CD4-positive, alpha-beta T cell (primary cell): ENCODE measurements around the gene ZNF438. TPM values are rescaled to one million over a fixed set of nuclear protein-coding genes. Genes with fewer than 3 reads are reported as not detected.

ENCODE experiments used
- ATAC-seq: fragments of 200-7000 bp; cut with Tn5 transposase; one replicate; pipeline ENCODE4 v1.10.0; 2022; ENCODE audit warnings: mild to moderate bottlenecking; ENCODE audit not compliant: poor library complexity
- CTCF ChIA-PET: fragments of 350-600 bp; sonication (Branson Sonifier 250); formaldehyde crosslinking; loops from one replicate; lab custom pipeline; 2021; ENCODE audit warnings: antibody characterized with exemption, inconsistent platforms; lab: Charles Lee
- POLR2A ChIA-PET: fragments of 350-600 bp; sonication (Branson Sonifier 250); formaldehyde crosslinking; loops from one replicate; lab custom pipeline; 2021; ENCODE audit warnings: antibody characterized with exemption, inconsistent platforms; lab: Charles Lee
- DNase-seq, 14 experiments: peaks; one replicate each; pipeline ENCODE4 v3.0.0-alpha.2; 2013 to 2020; ENCODE audit warnings: mixed read lengths in 2 of 14
- H3K27ac ChIP-seq, 2 donors: one replicate each; pipeline versions ENCODE4 v1.5.1 to v1.7.0; 2013; ENCODE audit warnings: low read length in 2 of 2, low read depth in 1 of 2, mild to moderate bottlenecking in 1 of 2
- H3K27me3 ChIP-seq, 2 experiments: 1 replicate in 1 of 2; 2 replicates in 1 of 2; pipeline versions ENCODE4 v1.6.1 to v1.7.0; 2013; ENCODE audit warnings: low read length in 2 of 2, control low read depth in 1 of 2, mild to moderate bottlenecking in 1 of 2, moderate library complexity in 1 of 2; ENCODE audit not compliant: insufficient read depth in 2 of 2, control insufficient read depth in 1 of 2
- H3K36me3 ChIP-seq: one replicate; pipeline ENCODE4 v1.6.1; 2013; ENCODE audit warnings: low read length, control low read depth; ENCODE audit not compliant: insufficient read depth
- H3K4me1 ChIP-seq: one replicate; pipeline ENCODE4 v1.6.1; 2013; ENCODE audit warnings: low read length, control low read depth; ENCODE audit not compliant: insufficient read depth
- H3K4me3 ChIP-seq: one replicate; pipeline ENCODE4 v1.5.1; 2013; ENCODE audit warnings: mild to moderate bottlenecking, low read length, moderate library complexity
- H3K9me3 ChIP-seq, 2 experiments: 1 replicate in 1 of 2; 2 replicates in 1 of 2; pipeline versions ENCODE4 v1.6.1 to v1.7.0; 2013; ENCODE audit warnings: low read length in 2 of 2, mild to moderate bottlenecking in 2 of 2, control low read depth in 1 of 2, moderate library complexity in 1 of 2; ENCODE audit not compliant: control insufficient read depth in 1 of 2, insufficient read depth in 1 of 2
- H3K27ac Mint-ChIP-seq: one replicate; pipeline ENCODE4 v1.8.0; 2020; ENCODE audit warnings: mixed read lengths
- H3K27me3 Mint-ChIP-seq: one replicate; pipeline ENCODE4 v1.8.0; 2021; ENCODE audit warnings: mixed read lengths
- H3K36me3 Mint-ChIP-seq: one replicate; pipeline ENCODE4 v1.8.0; 2021; ENCODE audit warnings: low read depth, mixed read lengths
- H3K4me1 Mint-ChIP-seq: one replicate; pipeline ENCODE4 v1.8.0; 2021; ENCODE audit warnings: low read depth, mixed read lengths
- H3K4me3 Mint-ChIP-seq: one replicate; pipeline ENCODE4 v1.8.0; 2020; ENCODE audit warnings: mild to moderate bottlenecking, mixed read lengths
- H3K9me3 Mint-ChIP-seq: one replicate; pipeline ENCODE4 v1.8.0; 2020; ENCODE audit warnings: mixed read lengths
- CTCF ChIP-seq: fragments of 200-600 bp; IDR thresholded peaks from one replicate; pipeline ENCODE4 v1.8.0; 2022; ENCODE audit warnings: antibody characterized with exemption, mild to moderate bottlenecking
- intact Hi-C, 2 experiments: fragments of 100-400 bp; cut with DNase I in 1 of 2; cut with micrococcal nuclease in 1 of 2; formaldehyde crosslinking; loops; one replicate each; pipeline versions ENCODE4 v1.15.1 to v1.9.0; 2023 to 2025; cut with DNase I, micrococcal nuclease
- total RNA-seq, 174 experiments: library from RNA in 2 of 174; stranded (reverse) in 2 of 174; gene quantifications; one replicate each; pipeline ENCODE4 v1.2.3 and lab custom pipeline; 2021 to 2026

Gene ZNF438
- total RNA-seq, 2 experiments from 2014 or later: 1.9 to 2.0 TPM

DNA sequence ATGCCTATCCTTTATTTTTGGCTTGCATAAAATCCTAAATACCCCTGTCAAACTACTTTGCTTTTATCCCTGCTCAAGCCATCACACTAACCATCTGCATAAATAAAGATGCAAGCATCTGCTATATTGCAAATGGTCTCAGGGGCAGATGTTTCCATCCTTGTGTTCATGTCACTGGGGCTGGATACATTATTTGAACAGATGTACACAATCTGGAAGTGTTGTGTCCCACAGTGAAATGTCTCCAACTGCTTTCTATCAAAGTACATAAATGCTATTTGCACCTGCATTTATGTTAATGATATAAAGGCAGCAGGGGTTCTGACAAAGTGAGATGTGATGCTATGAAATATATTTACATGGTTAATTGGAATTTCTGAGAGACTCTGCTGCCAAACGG lies 163.1 kb downstream of the ZNF438 start:
- H3K4me1 ChIP-seq: no peaks in the 10 kb centered on the region
- TF ChIP-seq CTCF: no peak
- H3K4me3 Mint-ChIP-seq: no peak overlapping the region
- no peaks in the 10 kb centered on the region for H3K27me3 Mint-ChIP-seq
- H3K36me3 Mint-ChIP-seq: no peaks in the 10 kb centered on the region
- H3K27ac ChIP-seq: no peak overlapping the region
- POLR2A ChIA-PET: interaction anchor here (0.6 kb wide), 1 partner anchor 839 kb away, joined by 3 read pairs; no protein-coding TSS in a partner anchor
- H3K4me3 ChIP-seq: no peak overlapping the region
- no peaks in the 10 kb centered on the region for H3K4me1 Mint-ChIP-seq
- H3K27ac Mint-ChIP-seq: no peak overlapping the region
- H3K36me3 ChIP-seq: no peaks in the 10 kb centered on the region
- DNase-seq (no peak), ATAC-seq (no peak)
- H3K27me3 ChIP-seq: no peaks in the 10 kb centered on the region
- no peaks in the 10 kb centered on the region for H3K9me3 ChIP-seq
- H3K9me3 Mint-ChIP-seq: no peaks in the 10 kb centered on the region
- CTCF ChIA-PET: no interaction called here
- intact Hi-C loops: no loop called here

GRCh38 chr10:30866896-30867295 lies 164.8 kb downstream of the ZNF438 start:
- Histone ChIP-seq H3K36me3 (no peaks in the 10 kb centered on the region), H3K27me3 (no peaks in the 10 kb centered on the region), H3K27ac (no peak overlapping the region), H3K4me1 (no peaks in the 10 kb centered on the region), H3K9me3 (no peaks in the 10 kb centered on the region), H3K4me3 (no peak overlapping the region)
- no peaks in the 10 kb centered on the region for H3K9me3 Mint-ChIP-seq
- CTCF ChIA-PET: no interaction called here
- no peak for TF ChIP-seq CTCF
- no peaks in the 10 kb centered on the region for H3K36me3 Mint-ChIP-seq
- intact Hi-C loops: no loop called here
- no peak overlapping the region for H3K27ac Mint-ChIP-seq
- POLR2A ChIA-PET: no interaction called here
- H3K4me1 Mint-ChIP-seq: no peaks in the 10 kb centered on the region
- no peak overlapping the region for H3K4me3 Mint-ChIP-seq
- ATAC-seq (no peak), DNase-seq (no peak)
- no peaks in the 10 kb centered on the region for H3K27me3 Mint-ChIP-seq

DNA sequence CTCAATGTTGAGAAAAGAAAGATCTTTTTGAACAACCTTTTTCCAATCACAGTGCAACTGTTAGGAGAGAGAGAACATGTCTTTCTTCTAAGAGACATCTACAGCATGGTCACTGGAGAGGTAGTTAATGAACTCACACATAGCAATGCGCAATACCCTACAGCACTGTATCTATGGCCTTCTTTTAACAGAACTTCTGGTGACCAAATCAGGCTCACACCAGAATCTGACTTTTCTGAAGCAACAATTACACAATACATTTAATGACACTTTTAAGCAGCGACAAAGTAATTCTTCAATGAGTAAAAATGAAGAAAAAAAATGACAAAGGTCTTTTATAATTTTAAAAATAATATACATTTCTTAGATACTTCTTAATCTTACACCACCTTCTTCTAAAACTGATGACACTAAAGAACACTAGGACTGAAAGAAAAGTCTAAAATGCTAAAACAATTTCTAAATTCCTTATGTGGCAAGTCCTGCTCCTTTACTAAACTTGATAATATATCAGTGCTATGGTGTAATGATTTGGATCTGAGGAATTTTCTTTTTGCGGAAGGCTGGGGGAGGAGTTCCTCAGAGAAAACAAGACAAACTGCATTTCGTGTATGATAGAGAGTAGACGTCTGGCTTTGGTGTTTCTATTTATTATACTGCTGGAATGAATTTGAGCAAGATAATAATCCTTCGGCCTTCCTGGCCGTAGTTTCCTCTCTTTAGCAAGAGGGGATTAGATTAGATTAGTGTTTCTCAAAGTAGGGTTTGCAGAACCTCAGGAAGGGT lies 166.3 kb downstream of the ZNF438 start:
- H3K4me3 Mint-ChIP-seq: no peak overlapping the region
- ChIA-PET POLR2A (no interaction called here), CTCF (no interaction called here)
- H3K9me3 ChIP-seq: no peaks in the 10 kb centered on the region
- H3K4me1 Mint-ChIP-seq: no peaks in the 10 kb centered on the region
- no peaks in the 10 kb centered on the region for H3K36me3 ChIP-seq
- no peaks in the 10 kb centered on the region for H3K36me3 Mint-ChIP-seq
- no peak for ATAC-seq
- no peaks in the 10 kb centered on the region for H3K4me1 ChIP-seq
- intact Hi-C loops: no loop called here
- H3K27me3 Mint-ChIP-seq: no peaks in the 10 kb centered on the region
- H3K27ac ChIP-seq: no peak overlapping the region
- H3K27ac Mint-ChIP-seq: no peak overlapping the region
- TF ChIP-seq CTCF: no peak
- no peak overlapping the region for H3K4me3 ChIP-seq
- H3K27me3 ChIP-seq: no peaks in the 10 kb centered on the region
- no peak for DNase-seq
- no peaks in the 10 kb centered on the region for H3K9me3 Mint-ChIP-seq
